HL-60 (cell line): ENCODE measurements around the gene HCAR2.
"Not testable (repeated sequence)": the region's sequence is repeated elsewhere in the genome, so short reads cannot be mapped to it uniquely, and the experiment has no call there.

ENCODE experiments used
- CTCF ChIP-seq: IDR thresholded peaks from one replicate; pipeline ENCODE4 v1.5.1; 2011; ENCODE audit warnings: low read length, control low read depth, inconsistent platforms; ENCODE audit not compliant: insufficient read depth
- REST ChIP-seq: IDR thresholded peaks from 2 replicates; pipeline ENCODE4 v1.6.1; 2012; ENCODE audit warnings: low read depth; ENCODE audit not compliant: insufficient replicate concordance

GRCh38 chr12:122676781-122677180 is 26.4 kb downstream of the HCAR2 start:
- not testable (repeated sequence) for TF ChIP-seq REST, CTCF
